MCF 10A (cell line): ENCODE measurements around the gene CNOT2. TPM values are rescaled to one million over a fixed set of nuclear protein-coding genes. Genes with fewer than 3 reads are reported as not detected.

Source experiments
- BruUV-seq: library from RNA; stranded (reverse); fragments of 400-500 nt; replicated peaks from 2 replicates; lab custom pipeline; 2021; lab: Mats Ljungman, UMichigan
- CTCF ChIA-PET: fragments of 300-600 bp; sonication (Branson Sonifier 250); formaldehyde crosslinking; extraction: SDS; loops from one replicate; lab custom pipeline; 2021; ENCODE audit warnings: antibody characterized with exemption, inconsistent platforms; lab: Yijun Ruan, JAX
- POLR2A ChIA-PET: fragments of 300-600, 350-650 bp; sonication (Branson Sonifier 250); formaldehyde crosslinking; extraction: SDS; loops from one replicate; lab custom pipeline; 2020; ENCODE audit warnings: antibody characterized with exemption, inconsistent platforms; lab: Yijun Ruan, JAX
- DNase-seq: peaks from one replicate; pipeline ENCODE4 v3.0.0-alpha.2; 2018; ENCODE audit not compliant: unreplicated experiment
- H3K27ac Mint-ChIP-seq: one replicate; pipeline ENCODE4 v1.8.0; 2022; ENCODE audit warnings: mild to moderate bottlenecking, low read depth, mixed read lengths; ENCODE audit not compliant: unreplicated experiment
- H3K27me3 Mint-ChIP-seq: one replicate; pipeline ENCODE4 v1.8.0; 2022; ENCODE audit warnings: mixed read lengths; ENCODE audit not compliant: insufficient read depth, unreplicated experiment
- H3K36me3 Mint-ChIP-seq: one replicate; pipeline ENCODE4 v1.8.0; 2022; ENCODE audit warnings: mild to moderate bottlenecking, moderate library complexity, mixed read lengths; ENCODE audit not compliant: insufficient read depth, unreplicated experiment
- H3K4me1 Mint-ChIP-seq: one replicate; pipeline ENCODE4 v1.8.0; 2022; ENCODE audit warnings: mixed read lengths; ENCODE audit not compliant: insufficient read depth, unreplicated experiment
- H3K4me3 Mint-ChIP-seq: one replicate; pipeline ENCODE4 v1.8.0; 2022; ENCODE audit warnings: mild to moderate bottlenecking, moderate library complexity, mixed read lengths; ENCODE audit not compliant: unreplicated experiment
- H3K9me3 Mint-ChIP-seq: one replicate; pipeline ENCODE4 v1.8.0; 2022; ENCODE audit warnings: mixed read lengths; ENCODE audit not compliant: unreplicated experiment
- intact Hi-C: fragments of 100-400 bp; cut with micrococcal nuclease; formaldehyde crosslinking; loops from 2 replicates; pipeline ENCODE4 v1.14.1; 2022
- total RNA-seq: library from RNA; stranded (reverse); gene quantifications from 2 replicates; pipeline ENCODE4 v1.2.3, GENCODE V29; 2022
- TF ChIP-seq, protein P1 (sequence below): fragments of 200-600 bp; IDR thresholded peaks from one replicate; pipeline ENCODE4 v1.8.0; 2022; ENCODE audit warnings: antibody characterized with exemption, mild to moderate bottlenecking; ENCODE audit not compliant: unreplicated experiment

The CNOT2 gene
- total RNA-seq, 1 experiment from 2014 or later, result 91.0 TPM

DNA sequence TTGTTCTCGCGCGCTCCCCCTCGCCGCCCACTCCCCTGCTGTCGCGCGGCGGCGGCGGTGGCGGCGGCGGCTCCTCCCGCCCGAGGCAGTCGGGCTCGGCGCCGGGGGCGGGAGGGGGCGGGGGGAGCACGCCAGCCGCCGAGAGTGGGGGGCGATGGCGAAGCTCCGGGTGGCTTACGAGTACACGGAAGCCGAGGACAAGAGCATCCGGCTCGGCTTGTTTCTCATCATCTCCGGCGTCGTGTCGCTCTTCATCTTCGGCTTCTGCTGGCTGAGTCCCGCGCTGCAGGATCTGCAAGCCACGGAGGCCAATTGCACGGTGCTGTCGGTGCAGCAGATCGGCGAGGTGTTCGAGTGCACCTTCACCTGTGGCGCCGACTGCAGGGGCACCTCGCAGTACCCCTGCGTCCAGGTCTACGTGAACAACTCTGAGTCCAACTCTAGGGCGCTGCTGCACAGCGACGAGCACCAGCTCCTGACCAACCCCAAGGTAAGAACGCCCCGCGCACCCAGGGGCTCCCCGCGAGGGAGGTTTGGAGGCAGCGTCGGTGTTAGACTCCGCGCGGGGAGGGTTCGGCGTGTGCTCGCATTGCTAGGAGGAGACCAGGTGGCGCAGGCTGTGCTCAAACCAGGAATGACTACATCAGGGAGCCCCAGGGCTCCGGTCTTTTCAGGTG is 123.5 kb downstream of the CNOT2 start:
- Mint-ChIP-seq H3K4me1 (peaks cover 9% of the 10 kb centered on the region), H3K27ac (no peak overlapping the region), H3K9me3 (no peaks in the 10 kb centered on the region), H3K36me3 (no peaks in the 10 kb centered on the region), H3K4me3 (peak overlapping the region; percentile 80), H3K27me3 (peaks cover 15% of the 10 kb centered on the region)
- ChIA-PET POLR2A (interaction anchor here (2.0 kb wide), 1 partner anchor 123 kb away, joined by 6 read pairs; the partner anchor contains the start of gene CNOT2), CTCF (interaction anchor here (0.6 kb wide), 2 partner anchors 136 to 210 kb away, joined by 3 read pairs; no protein-coding TSS in a partner anchor)
- TF ChIP-seq, protein P1, sequence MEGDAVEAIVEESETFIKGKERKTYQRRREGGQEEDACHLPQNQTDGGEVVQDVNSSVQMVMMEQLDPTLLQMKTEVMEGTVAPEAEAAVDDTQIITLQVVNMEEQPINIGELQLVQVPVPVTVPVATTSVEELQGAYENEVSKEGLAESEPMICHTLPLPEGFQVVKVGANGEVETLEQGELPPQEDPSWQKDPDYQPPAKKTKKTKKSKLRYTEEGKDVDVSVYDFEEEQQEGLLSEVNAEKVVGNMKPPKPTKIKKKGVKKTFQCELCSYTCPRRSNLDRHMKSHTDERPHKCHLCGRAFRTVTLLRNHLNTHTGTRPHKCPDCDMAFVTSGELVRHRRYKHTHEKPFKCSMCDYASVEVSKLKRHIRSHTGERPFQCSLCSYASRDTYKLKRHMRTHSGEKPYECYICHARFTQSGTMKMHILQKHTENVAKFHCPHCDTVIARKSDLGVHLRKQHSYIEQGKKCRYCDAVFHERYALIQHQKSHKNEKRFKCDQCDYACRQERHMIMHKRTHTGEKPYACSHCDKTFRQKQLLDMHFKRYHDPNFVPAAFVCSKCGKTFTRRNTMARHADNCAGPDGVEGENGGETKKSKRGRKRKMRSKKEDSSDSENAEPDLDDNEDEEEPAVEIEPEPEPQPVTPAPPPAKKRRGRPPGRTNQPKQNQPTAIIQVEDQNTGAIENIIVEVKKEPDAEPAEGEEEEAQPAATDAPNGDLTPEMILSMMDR, result no peak
- BruUV-seq, result no TSS peak
- intact Hi-C loops, result no loop called here
- peak; percentile 16 for DNase-seq

DNA sequence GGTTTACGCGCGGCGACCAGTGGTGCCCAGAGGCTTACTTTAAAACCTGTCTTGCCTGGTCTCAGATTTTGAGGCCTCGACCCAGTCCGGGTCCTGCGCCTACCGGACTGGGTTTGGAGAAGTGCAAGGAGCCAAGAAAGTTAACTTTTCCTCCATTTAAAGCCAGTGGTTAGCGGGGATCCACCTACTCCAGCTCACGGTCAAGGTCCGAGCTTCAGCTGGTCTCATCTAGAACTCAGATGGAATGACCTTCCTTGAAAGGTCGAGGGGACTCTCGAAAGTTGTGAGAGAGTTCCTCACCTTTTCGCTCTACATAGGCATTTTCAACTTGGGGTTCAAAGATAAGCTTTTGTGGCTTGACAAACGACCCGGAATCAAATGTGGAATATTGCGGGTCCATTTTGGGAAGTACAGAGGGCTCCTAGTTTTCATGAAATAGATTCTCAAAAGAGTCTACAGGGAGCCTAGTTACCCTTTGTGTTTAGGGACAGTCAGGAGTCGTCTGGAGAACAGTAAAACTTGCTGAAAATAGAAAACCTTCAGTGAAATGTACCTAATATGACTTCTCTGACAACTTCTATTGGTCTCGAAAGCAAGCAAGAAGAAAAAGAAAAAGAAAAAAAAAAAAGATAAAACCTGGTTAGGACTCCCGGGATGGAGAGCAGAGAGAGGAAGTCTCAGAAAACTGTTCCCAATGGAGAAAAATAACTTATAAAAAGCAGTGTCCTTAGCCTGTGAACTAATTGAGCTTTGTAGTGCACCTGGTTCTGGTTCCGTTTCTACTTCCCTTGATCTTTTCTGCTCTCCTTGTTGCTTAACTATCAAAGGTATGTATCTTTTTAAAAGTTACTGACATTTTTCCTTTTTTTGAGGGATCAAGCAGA is 124.3 kb downstream of the CNOT2 start:
- no TSS peak for BruUV-seq
- H3K9me3 Mint-ChIP-seq, result no peaks in the 10 kb centered on the region
- H3K36me3 Mint-ChIP-seq, result no peaks in the 10 kb centered on the region
- H3K27ac Mint-ChIP-seq, result no peak overlapping the region
- H3K27me3 Mint-ChIP-seq, result peaks cover 15% of the 10 kb centered on the region
- TF ChIP-seq, protein P1, result no peak
- peaks cover 9% of the 10 kb centered on the region for H3K4me1 Mint-ChIP-seq
- no peak for DNase-seq
- peak overlapping the region; percentile 80 for H3K4me3 Mint-ChIP-seq
- POLR2A ChIA-PET, result interaction anchor here (0.7 kb wide), 1 partner anchor 331 kb away, joined by 3 read pairs; no protein-coding TSS in a partner anchor
- CTCF ChIA-PET, result interaction anchor here (0.6 to 0.7 kb wide), 3 partner anchors 11 to 209 kb away, joined by 3 read pairs; no protein-coding TSS in a partner anchor
- intact Hi-C loops, result no loop called here

DNA sequence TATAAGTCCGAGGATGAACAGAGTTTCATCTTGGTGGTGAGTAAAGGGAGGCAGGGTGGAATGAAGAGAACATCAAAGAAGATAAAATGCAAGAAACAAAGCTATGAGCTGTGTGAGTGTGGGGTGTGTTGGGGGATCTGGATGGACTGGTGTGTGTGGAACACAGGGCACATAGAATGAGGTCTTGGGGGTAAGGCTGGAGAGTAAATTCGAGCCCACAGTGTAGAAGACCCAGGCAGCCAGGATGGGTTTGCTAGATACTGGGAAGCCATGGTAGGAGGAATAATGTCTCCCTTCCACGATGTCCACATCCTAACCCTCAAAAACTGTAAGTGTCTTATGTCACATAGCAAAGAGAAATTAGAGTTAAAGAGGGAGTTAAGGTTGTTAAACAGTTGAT is 129.6 kb downstream of the CNOT2 start:
- Mint-ChIP-seq H3K9me3 (no peaks in the 10 kb centered on the region), H3K36me3 (no peaks in the 10 kb centered on the region), H3K4me3 (no peak overlapping the region), H3K27ac (no peak overlapping the region), H3K4me1 (no peaks in the 10 kb centered on the region), H3K27me3 (no peaks in the 10 kb centered on the region)
- no peak for DNase-seq
- intact Hi-C loops, result no loop called here
- CTCF ChIA-PET, result interaction anchor here (0.6 kb wide), 1 partner anchor 186 kb away, joined by 3 read pairs; no protein-coding TSS in a partner anchor
- POLR2A ChIA-PET, result no interaction called here
- BruUV-seq, result no TSS peak
- TF ChIP-seq, protein P1, result no peak

DNA sequence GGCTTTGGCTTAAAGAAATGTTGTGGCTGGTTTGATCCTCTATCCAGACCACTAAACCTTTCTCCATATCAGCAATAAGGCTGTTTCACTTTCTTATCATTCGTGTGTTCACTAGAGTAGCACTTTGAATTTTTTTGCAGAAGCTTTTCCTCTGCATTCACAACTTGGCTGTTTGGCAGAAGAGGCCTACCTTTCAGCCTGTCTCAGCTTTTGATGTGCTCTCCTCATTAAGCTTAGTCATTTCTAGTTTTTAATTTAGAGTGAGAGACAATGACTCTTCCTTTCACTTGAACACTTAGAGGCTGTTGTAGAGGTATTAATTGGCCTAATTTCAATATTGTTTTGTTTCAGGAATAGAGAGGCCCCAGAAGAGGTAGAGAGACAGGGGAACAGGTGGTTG is 136.6 kb downstream of the CNOT2 start:
- H3K36me3 Mint-ChIP-seq, result no peaks in the 10 kb centered on the region
- H3K4me1 Mint-ChIP-seq, result no peaks in the 10 kb centered on the region
- intact Hi-C loops, result no loop called here
- peaks cover 7% of the 10 kb centered on the region for H3K9me3 Mint-ChIP-seq
- CTCF ChIA-PET, result interaction anchor here (1.0 to 1.3 kb wide), 2 partner anchors 341 to 500 kb away, joined by 3 to 5 read pairs; no protein-coding TSS in a partner anchor
- H3K4me3 Mint-ChIP-seq, result no peak overlapping the region
- H3K27me3 Mint-ChIP-seq, result no peaks in the 10 kb centered on the region
- POLR2A ChIA-PET, result interaction anchor here (0.7 kb wide), 1 partner anchor 170 kb away, joined by 3 read pairs; no protein-coding TSS in a partner anchor
- no peak for DNase-seq
- no TSS peak for BruUV-seq
- H3K27ac Mint-ChIP-seq, result no peak overlapping the region
- TF ChIP-seq, protein P1, result no peak
